H1 (cell line): ENCODE data around the gene DOP1B. TPM values are rescaled to one million over a fixed set of nuclear protein-coding genes. Genes with fewer than 3 reads are reported as not detected.

Source experiments
- CTCF ChIA-PET: fragments of 300-600 bp; sonication (Branson Sonifier 250); formaldehyde crosslinking; loops from one replicate; lab custom pipeline; 2021; ENCODE audit not compliant: partially characterized antibody; lab: Charles Lee
- POLR2A ChIA-PET: fragments of 300-600 bp; sonication (Branson Sonifier 250); formaldehyde crosslinking; loops from one replicate; lab custom pipeline; 2021; ENCODE audit warnings: inconsistent platforms; ENCODE audit not compliant: partially characterized antibody; lab: Charles Lee
- DNase-seq, 2 experiments: peaks; one replicate each; pipeline versions ENCODE4 v3.0.0 to v3.0.0-alpha.2; 2010 to 2022; ENCODE audit warnings: low spot score in 2 of 2, low read depth in 1 of 2, mixed read lengths in 1 of 2
- FAIRE-seq: peaks from 2 replicates; lab custom pipeline; 2011; peaks lifted over from hg19 to GRCh38; lab: Jason Lieb, UNC
- H2AFZ ChIP-seq: 2 replicates; pipeline ENCODE4 v1.8.1; 2012; ENCODE audit warnings: low read length, inconsistent platforms
- H2AK5ac ChIP-seq: 2 replicates; pipeline ENCODE4 v1.6.1; 2013; ENCODE audit warnings: low read depth, low read length
- H2BK120ac ChIP-seq: replicated peaks from 2 replicates; pipeline ENCODE3; 2013; ENCODE audit warnings: low read depth, low read length, inconsistent platforms
- H2BK12ac ChIP-seq: 2 replicates; pipeline ENCODE4 v1.6.1; 2013; ENCODE audit warnings: low read depth, low read length
- H2BK15ac ChIP-seq: 2 replicates; pipeline ENCODE4 v1.6.1; 2013; ENCODE audit warnings: low read length
- H2BK20ac ChIP-seq: 2 replicates; pipeline ENCODE4 v1.6.1; 2013; ENCODE audit warnings: low read length
- H2BK5ac ChIP-seq: 2 replicates; pipeline ENCODE4 v1.6.1; 2013; ENCODE audit warnings: low read depth, low read length
- H3K14ac ChIP-seq: 2 replicates; pipeline ENCODE4 v1.6.1; 2013; ENCODE audit warnings: inconsistent platforms; ENCODE audit not compliant: insufficient read length
- H3K18ac ChIP-seq: 2 replicates; pipeline ENCODE4 v1.6.1; 2013; ENCODE audit warnings: low read length; ENCODE audit errors: extremely low read depth
- H3K23ac ChIP-seq: 2 replicates; pipeline ENCODE4 v1.6.1; 2013; ENCODE audit warnings: inconsistent platforms; ENCODE audit not compliant: insufficient read length
- H3K23me2 ChIP-seq: 2 replicates; pipeline ENCODE4 v1.6.1; 2013; ENCODE audit warnings: low read depth, low read length
- H3K27ac ChIP-seq: 2 replicates; pipeline ENCODE4 v1.6.1; 2011; ENCODE audit warnings: low read depth, low read length, inconsistent platforms
- H3K27me3 ChIP-seq, 4 experiments: replicated peaks in 1 of 4; 1 replicate in 1 of 4; 2 replicates in 3 of 4; pipeline versions ENCODE4 v1.6.1 to v1.8.1; 2011 to 2013; ENCODE audit warnings: low read length in 3 of 4, mild to moderate bottlenecking in 3 of 4, inconsistent platforms in 2 of 4, mixed read lengths in 2 of 4, moderate library complexity in 1 of 4; ENCODE audit not compliant: control insufficient read depth in 3 of 4, insufficient read depth in 3 of 4; ENCODE audit errors: extremely low read depth in 1 of 4
- H3K36me3 ChIP-seq, 4 experiments: 2 replicates each; pipeline versions ENCODE4 v1.6.1 to v1.8.1; 2011 to 2013; ENCODE audit warnings: mild to moderate bottlenecking in 4 of 4, low read length in 3 of 4, moderate library complexity in 2 of 4, control low read depth in 1 of 4, inconsistent platforms in 1 of 4; ENCODE audit not compliant: insufficient read depth in 4 of 4, control insufficient read depth in 2 of 4
- H3K4ac ChIP-seq: replicated peaks from 2 replicates; pipeline ENCODE3; 2013; ENCODE audit warnings: low read length, low read depth, mixed read lengths, inconsistent platforms; ENCODE audit not compliant: insufficient read length
- H3K4me1 ChIP-seq, 4 experiments: replicated peaks in 1 of 4; 1 replicate in 1 of 4; 2 replicates in 3 of 4; pipeline versions ENCODE4 v1.6.1 to v1.8.1; 2011 to 2013; ENCODE audit warnings: low read length in 3 of 4, inconsistent platforms in 2 of 4, mixed read lengths in 1 of 4; ENCODE audit not compliant: insufficient read depth in 4 of 4, control insufficient read depth in 3 of 4
- H3K4me2 ChIP-seq, 2 experiments: 2 replicates each; pipeline versions ENCODE4 v1.6.1 to v1.8.1; 2011 to 2013; ENCODE audit warnings: low read depth in 2 of 2, low read length in 2 of 2, control low read depth in 1 of 2, inconsistent platforms in 1 of 2, mild to moderate bottlenecking in 1 of 2; ENCODE audit not compliant: insufficient read depth in 1 of 2
- H3K4me3 ChIP-seq, 4 experiments: fragments of 200-600, 300-600 bp in 1 of 4; sonication (generic), shearing (Covaris generic), sonication (Bioruptor Twin) in 1 of 4; 2 replicates each; pipeline versions ENCODE4 v1.5.1 to v1.8.1; 2011 to 2016; ENCODE audit warnings: low read length in 4 of 4, low read depth in 3 of 4, control low read depth in 2 of 4, inconsistent platforms in 2 of 4, mild to moderate bottlenecking in 2 of 4, mixed read lengths in 1 of 4, moderate library complexity in 1 of 4; ENCODE audit not compliant: insufficient read depth in 2 of 4; ENCODE audit errors: extremely low read depth in 1 of 4
- H3K56ac ChIP-seq: replicated peaks from 2 replicates; pipeline ENCODE3; 2013; ENCODE audit warnings: low read depth, mild to moderate bottlenecking, mixed read lengths, low read length, inconsistent platforms; ENCODE audit not compliant: insufficient read length
- H3K79me1 ChIP-seq: 2 replicates; pipeline ENCODE4 v1.6.1; 2013; ENCODE audit warnings: low read depth, low read length, control low read depth
- H3K79me2 ChIP-seq, 2 experiments: 2 replicates each; pipeline versions ENCODE4 v1.6.1 to v1.8.1; 2012 to 2013; ENCODE audit warnings: low read length in 2 of 2, mild to moderate bottlenecking in 2 of 2, inconsistent platforms in 1 of 2; ENCODE audit not compliant: insufficient read depth in 2 of 2, control insufficient read depth in 1 of 2
- H3K9ac ChIP-seq, 4 experiments: replicated peaks in 1 of 4; 1 replicate in 1 of 4; 2 replicates in 3 of 4; pipeline versions ENCODE4 v1.6.1 to v1.8.1; 2011 to 2013; ENCODE audit warnings: low read depth in 3 of 4, low read length in 3 of 4, control low read depth in 2 of 4, mild to moderate bottlenecking in 2 of 4, moderate library complexity in 2 of 4, inconsistent platforms in 1 of 4; ENCODE audit errors: extremely low read depth in 1 of 4
- H3K9me3 ChIP-seq, 2 experiments: 2 replicates each; pipeline versions ENCODE4 v1.6.1 to v1.8.1; 2012 to 2013; ENCODE audit warnings: mild to moderate bottlenecking in 2 of 2, moderate library complexity in 2 of 2, control low read depth in 1 of 2, inconsistent platforms in 1 of 2, low read depth in 1 of 2, low read length in 1 of 2, mixed read lengths in 1 of 2; ENCODE audit not compliant: insufficient read depth in 2 of 2
- H4K20me1 ChIP-seq, 2 experiments: replicated peaks in 1 of 2; 2 replicates each; pipeline versions ENCODE3 to v1.8.1; 2011 to 2013; ENCODE audit warnings: inconsistent platforms in 2 of 2, low read length in 2 of 2, mild to moderate bottlenecking in 1 of 2; ENCODE audit not compliant: insufficient read depth in 2 of 2, control insufficient read depth in 1 of 2
- H4K5ac ChIP-seq: 2 replicates; pipeline ENCODE4 v1.6.1; 2013; ENCODE audit warnings: low read length, low read depth, mixed read lengths, inconsistent platforms; ENCODE audit not compliant: insufficient read length
- H4K8ac ChIP-seq: 2 replicates; pipeline ENCODE4 v1.8.0; 2013; ENCODE audit warnings: mild to moderate bottlenecking, moderate library complexity, low read length, inconsistent platforms; ENCODE audit not compliant: insufficient read depth; ENCODE audit errors: extremely low read depth
- H4K91ac ChIP-seq: replicated peaks from 2 replicates; pipeline ENCODE3; 2013; ENCODE audit warnings: low read length, mixed read lengths, inconsistent platforms; ENCODE audit not compliant: insufficient read length
- RBBP5 ChIP-seq: IDR thresholded peaks from 2 replicates; pipeline ENCODE4 v1.7.1; 2012; ENCODE audit warnings: low read depth, mild to moderate bottlenecking, inconsistent platforms, low read length, moderate library complexity, borderline replicate concordance
- RXRA ChIP-seq: IDR thresholded peaks from 2 replicates; pipeline ENCODE4 v1.6.1; 2011; ENCODE audit warnings: low read depth, mild to moderate bottlenecking, low read length, moderate library complexity; ENCODE audit not compliant: insufficient read depth
- SIRT6 ChIP-seq: IDR thresholded peaks from one replicate; pipeline ENCODE4 v1.7.1; 2012; ENCODE audit warnings: low read length, inconsistent platforms
- WGBS, 2 experiments: shearing (Covaris generic) in 1 of 2; methylation state at CpG; one replicate each; pipeline versions ENCODE4 v1.1.6 to v1.1.7; 2013 to 2015; ENCODE audit warnings: low lambda C conversion rate in 2 of 2, mixed read lengths in 2 of 2, inconsistent platforms in 1 of 2, low coverage in 1 of 2, missing lambda C conversion rate in 1 of 2; ENCODE audit not compliant: insufficient replicate concordance in 2 of 2, insufficient coverage in 1 of 2, insufficient read length in 1 of 2; ENCODE audit errors: extremely low coverage in 1 of 2, missing lambda C conversion rate in 1 of 2; 5-methylcytosine and 5-hydroxymethylcytosine counted together
- polyA plus RNA-seq, 7 experiments: library from polyadenylated mRNA; depleted of rRNA in 3 of 7; stranded (reverse) in 5 of 7; unstranded in 2 of 7; fragments of >200 nt in 5 of 7; fragments of 200-250 nt in 2 of 7; gene quantifications; 1 replicate in 5 of 7; 2 replicates in 1 of 7; 4 replicates in 1 of 7; pipeline versions ENCODE4 v1.2.1 to v1.2.3, GENCODE V29; 2011 to 2013; ENCODE audit warnings: missing spikeins in 2 of 7, mixed read lengths in 2 of 7
- total RNA-seq: library from RNA; stranded (reverse); fragmentation: NEBNext Ultra II Directional; extraction: Animal tissue kit (Norgen Biotek cat#: 25700); gene quantifications from 2 replicates; pipeline ENCODE4 v1.2.1, GENCODE V29; 2021

DOP1B gene
- total and polyA plus RNA-seq, 2 of the 8 experiments (the other 6 are each of a cell fraction or from before 2014, with no cell fraction given) = 2.8 to 9.9 TPM

DNA sequence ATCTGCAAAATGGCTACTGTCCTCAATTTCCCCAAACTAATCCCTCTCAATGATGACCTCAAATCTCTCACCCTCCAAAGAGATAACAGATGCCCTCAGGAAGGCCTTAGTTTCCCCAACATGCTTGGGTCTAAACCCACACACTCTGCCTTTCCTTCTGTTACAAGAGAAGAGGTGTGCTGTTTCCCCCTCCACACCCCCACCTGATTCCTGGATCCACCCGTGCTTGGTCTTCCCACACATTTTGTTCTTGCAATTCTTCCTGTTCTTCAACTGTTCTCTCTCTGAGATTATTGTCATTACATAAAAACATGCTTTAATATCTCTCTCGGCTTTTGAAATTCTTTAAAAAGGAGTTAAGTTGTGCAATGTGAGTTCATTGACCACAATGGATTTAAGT lies 27.4 kb upstream of the DOP1B start:
- no peaks in the 10 kb centered on the region for H3K9me3 ChIP-seq
- H3K4me1 ChIP-seq = peaks cover 0 to 5% (median 1%) of the 10 kb centered on the region in 4 experiments; a peak in 4 of 7 replicates
- WGBS, 2 experiments = 90% methylated on average over 2 of the region's 2 CpGs; no CpG with 5 or more reads in 1 of the 2 experiments
- H2BK120ac ChIP-seq = no peak overlapping the region
- FAIRE-seq (no peak), DNase-seq (no peak)
- no peaks in the 10 kb centered on the region for H3K79me2 ChIP-seq
- POLR2A ChIA-PET = no interaction called here
- no peak overlapping the region for H3K4me3 ChIP-seq
- no peak overlapping the region for H3K4ac ChIP-seq
- no peak overlapping the region for H2BK5ac ChIP-seq
- no peak overlapping the region for H4K91ac ChIP-seq
- no peaks in the 10 kb centered on the region; the same call in 1 of the 2 replicates for H3K23me2 ChIP-seq
- H2AK5ac ChIP-seq = no peak overlapping the region; the same call in 1 of the 2 replicates
- no peak overlapping the region for H3K23ac ChIP-seq
- no peak overlapping the region for H2AFZ ChIP-seq
- no peak overlapping the region for H4K5ac ChIP-seq
- no peak overlapping the region for H3K18ac ChIP-seq
- no peak overlapping the region for H3K4me2 ChIP-seq
- H2BK15ac ChIP-seq = no peak overlapping the region
- H2BK12ac ChIP-seq = no peak overlapping the region
- no peak overlapping the region for H3K14ac ChIP-seq
- peak overlapping the region; percentile 94; the same call in 1 of the 2 replicates for H2BK20ac ChIP-seq
- H4K20me1 ChIP-seq = peaks cover 0 to 2% of the 10 kb centered on the region in 2 experiments
- H3K9ac ChIP-seq = no peak overlapping the region
- H3K56ac ChIP-seq = no peak overlapping the region
- H3K79me1 ChIP-seq = no peaks in the 10 kb centered on the region
- H3K27me3 ChIP-seq = peaks cover 2 to 17% (median 4%) of the 10 kb centered on the region in 4 experiments
- H4K8ac ChIP-seq = no peak overlapping the region
- H3K36me3 ChIP-seq = no peaks in the 10 kb centered on the region
- CTCF ChIA-PET = interaction anchor here (0.6 to 1.0 kb wide), 2 partner anchors 24 to 1120 kb away, joined by 3 to 4 read pairs; no protein-coding TSS in a partner anchor
- H3K27ac ChIP-seq = no peak overlapping the region
- TF ChIP-seq RXRA = no peak
- no peak for TF ChIP-seq SIRT6
- no peak for TF ChIP-seq RBBP5
